ENCODE measurements around the gene ZNF697. TPM values are rescaled to one million over a fixed set of nuclear protein-coding genes. Genes with fewer than 3 reads are reported as not detected.
"Not testable (repeated sequence)": the region's sequence is repeated elsewhere in the genome, so short reads cannot be mapped to it uniquely, and the experiment has no call there.

The ZNF697 gene
- 18.8 TPM for total RNA-seq (ENCODE audit: insufficient read depth, low replicate concordance)

GRCh38 chr1:119647734-119648619, at the start of gene ZNF697:
TSS of gene ZNF697 (minus strand) at chr1:119648266. CDS start at chr1:119626100, 22,166 bp downstream.
- DNase-seq (ENCODE audit: low spot score) = peak; percentile 98

- DNase-seq (ENCODE audit: low spot score) = peak; percentile 31
Measured at GRCh38 chr1:119697598-119697997, 49.5 kb upstream of the ZNF697 start.

DNA sequence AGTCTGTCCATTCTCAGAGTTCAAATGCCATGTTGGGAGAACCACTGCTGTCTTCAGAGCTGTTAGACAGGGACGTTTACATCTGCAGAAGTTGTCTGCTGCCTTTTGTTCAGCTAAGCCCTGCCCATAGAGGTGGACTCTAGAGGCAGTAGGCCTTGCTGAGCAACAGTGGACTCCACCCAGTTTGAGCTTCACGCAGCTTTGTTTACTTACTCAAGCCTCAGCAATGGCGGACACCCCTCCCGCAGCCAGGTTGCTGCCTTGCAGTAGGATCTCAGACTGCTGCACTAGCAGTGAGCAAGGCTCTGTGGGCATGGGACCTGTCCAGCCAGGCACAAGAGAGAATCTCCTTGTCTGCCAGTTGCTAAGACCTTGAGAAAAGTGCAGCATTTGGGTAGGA, 48.8 kb upstream of the ZNF697 start:
- not testable (repeated sequence) for DNase-seq (ENCODE audit: low spot score)

GRCh38 chr1:119689511-119689910, 41.4 kb upstream of the ZNF697 start:
- DNase-seq (ENCODE audit: low spot score) = no peak

- DNase-seq (ENCODE audit: low spot score) = no peak
Measured at GRCh38 chr1:119688810-119689209, 40.7 kb upstream of the ZNF697 start.

- DNase-seq (ENCODE audit: low spot score) = no peak
Measured at GRCh38 chr1:119687434-119688079, 39.5 kb upstream of the ZNF697 start.

DNA sequence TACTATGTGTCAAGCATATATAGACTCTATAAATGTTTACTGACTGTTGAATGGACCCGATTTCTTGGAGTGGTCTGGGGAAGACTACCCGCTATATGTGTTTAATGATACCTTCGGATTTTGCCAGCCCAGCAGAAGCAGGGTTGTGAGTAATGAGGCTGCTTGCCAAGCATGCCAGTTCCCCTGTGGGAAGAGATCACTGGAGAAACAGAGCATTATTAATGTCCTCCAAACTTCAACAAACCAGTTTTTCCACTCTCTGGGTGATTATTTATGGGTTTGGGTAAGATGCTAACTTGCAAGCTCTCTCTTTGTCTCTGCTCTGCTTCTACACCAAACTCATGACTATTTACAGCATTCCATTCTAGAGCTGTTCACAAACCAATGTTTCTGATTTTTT, 38.6 kb upstream of the ZNF697 start:
- DNase-seq (ENCODE audit: low spot score) = peak; percentile 84

- DNase-seq (ENCODE audit: low spot score) = no peak
Measured at GRCh38 chr1:119683893-119684292, 35.8 kb upstream of the ZNF697 start.

DNA sequence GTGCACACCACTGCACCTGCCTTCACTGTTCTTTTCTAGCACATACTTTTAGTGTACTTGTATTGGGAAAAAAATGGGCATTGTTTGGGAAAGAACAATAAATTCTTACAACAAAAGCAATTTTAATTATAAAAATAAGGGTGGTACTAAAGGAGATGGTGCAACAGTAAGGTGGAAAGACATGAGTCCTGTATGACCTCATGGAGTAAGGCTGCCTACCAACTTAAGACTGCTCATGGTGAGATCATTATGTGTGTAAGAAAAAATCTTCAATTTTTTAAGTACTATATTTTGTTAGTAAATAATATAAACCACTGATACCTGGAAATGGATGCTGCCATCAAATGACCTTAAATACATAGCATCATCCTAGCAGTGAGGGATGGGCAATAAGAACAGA, 34.1 kb upstream of the ZNF697 start:
- DNase-seq (ENCODE audit: low spot score) = no peak

DNA sequence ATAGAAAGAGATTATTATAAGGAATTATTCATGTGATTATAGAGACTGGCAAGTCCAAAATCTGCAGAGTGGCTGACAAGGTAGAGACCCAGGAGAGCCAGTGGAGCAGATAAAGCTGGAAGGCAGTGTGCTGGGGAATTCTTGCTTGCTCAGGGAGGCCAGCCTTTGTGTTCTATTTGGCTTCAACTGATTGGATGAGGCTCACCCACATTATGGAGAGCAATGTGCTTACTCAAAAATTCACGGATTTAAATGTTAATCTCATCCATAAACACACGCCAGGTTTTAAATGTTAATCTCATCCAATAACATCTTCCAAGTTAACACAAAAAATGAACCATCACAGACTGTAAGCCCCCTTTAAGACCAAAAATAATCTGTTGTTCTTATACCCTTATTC, 33.5 kb upstream of the ZNF697 start:
- no peak for DNase-seq (ENCODE audit: low spot score)

- no peak for DNase-seq (ENCODE audit: low spot score)
Measured at GRCh38 chr1:119680723-119681122, 32.7 kb upstream of the ZNF697 start.

- DNase-seq (ENCODE audit: low spot score) = no peak
Measured at GRCh38 chr1:119680193-119680592, 32.1 kb upstream of the ZNF697 start.

DNA sequence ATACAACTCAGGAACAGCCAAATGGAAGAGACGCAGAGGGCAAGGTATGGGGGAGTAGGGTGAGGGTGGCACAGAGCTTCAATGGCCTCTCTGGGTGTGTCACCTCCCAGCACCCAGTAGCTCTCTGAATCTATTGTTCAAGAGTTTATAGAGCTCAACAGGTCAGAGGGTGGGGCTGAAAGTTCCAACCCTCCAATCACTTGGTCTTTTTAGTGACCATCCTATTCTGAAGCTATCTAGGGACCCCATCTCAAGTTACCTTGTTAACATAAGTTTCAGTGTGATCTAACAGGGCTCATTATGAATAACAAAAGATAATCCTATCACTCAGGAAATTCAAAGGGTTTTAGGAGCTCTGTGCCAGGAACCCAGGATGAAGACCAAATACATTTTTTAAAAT, 31.2 kb upstream of the ZNF697 start:
- no peak for DNase-seq (ENCODE audit: low spot score)

DNA sequence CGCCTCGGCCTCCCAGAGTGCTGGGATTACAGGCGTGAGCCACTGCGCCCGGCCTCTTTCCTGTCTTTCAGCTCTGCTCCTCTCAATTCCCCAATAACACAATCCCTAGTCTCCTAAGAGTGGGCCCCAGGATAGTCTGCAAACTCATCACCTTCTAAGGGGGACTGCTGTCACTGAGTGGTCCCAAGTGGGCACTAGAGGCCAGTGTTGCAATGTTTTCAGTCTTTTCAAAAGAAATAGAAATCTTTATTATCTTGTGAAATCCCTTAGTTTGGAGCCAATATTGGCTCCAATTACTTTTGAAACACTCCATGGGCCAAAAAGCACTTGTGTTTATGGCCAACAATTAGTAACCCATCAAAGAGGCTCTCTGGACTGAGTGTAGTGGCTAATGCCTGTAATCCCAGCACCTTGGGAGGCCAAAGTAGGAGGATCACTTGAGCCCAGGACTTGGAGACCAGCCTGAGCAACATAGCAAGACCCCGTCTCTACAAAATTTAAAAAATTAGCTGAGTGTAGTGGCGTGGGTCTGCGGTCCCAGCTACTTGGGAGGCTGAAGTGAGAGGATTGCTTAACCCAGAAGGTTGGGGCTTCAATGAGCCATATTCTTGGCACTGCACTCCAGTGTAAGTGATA, 28.6 kb upstream of the ZNF697 start:
- no peak for DNase-seq (ENCODE audit: low spot score)

GRCh38 chr1:119675349-119676345, 27.6 kb upstream of the ZNF697 start:
- DNase-seq (ENCODE audit: low spot score) = peak; percentile 91

GRCh38 chr1:119674835-119675289, 26.8 kb upstream of the ZNF697 start:
- DNase-seq (ENCODE audit: low spot score) = no peak

GRCh38 chr1:119674111-119674526, 26.1 kb upstream of the ZNF697 start:
- DNase-seq (ENCODE audit: low spot score) = peak; percentile 45

DNA sequence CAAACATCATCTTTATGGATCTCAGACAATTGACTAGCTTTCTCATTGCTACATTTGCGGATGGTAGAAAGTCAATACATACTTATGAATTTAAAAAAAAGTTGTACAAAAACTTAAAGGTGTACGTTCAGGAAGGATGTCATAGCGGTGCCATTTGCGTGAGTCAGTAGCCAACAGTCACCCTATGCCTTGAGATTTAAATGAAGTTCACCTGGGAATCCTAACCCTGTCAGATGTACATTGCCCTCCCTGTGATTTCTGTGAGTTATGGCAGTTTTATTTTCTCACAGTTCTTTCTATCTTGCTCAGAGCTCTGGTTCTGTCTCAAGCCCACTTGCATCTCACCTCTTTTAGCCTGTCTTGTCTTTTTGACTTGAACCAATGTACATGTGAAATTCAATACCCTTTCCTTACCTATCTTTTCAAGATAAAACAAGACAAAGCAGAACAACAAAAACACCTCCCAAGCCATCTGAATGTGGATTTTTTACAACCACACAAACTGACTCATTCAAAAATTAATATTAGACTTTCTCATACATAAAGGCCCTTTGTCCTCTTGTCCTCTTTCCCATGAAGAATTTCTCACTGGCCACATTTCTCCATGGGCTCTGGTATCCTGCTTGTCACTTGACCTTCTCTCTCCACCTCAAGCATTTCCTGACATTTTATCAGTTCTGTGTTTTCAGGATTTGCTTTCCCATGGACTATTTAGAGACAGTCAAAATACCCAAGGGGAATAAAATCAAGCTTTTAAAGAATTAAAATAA, 25.3 kb upstream of the ZNF697 start:
- DNase-seq (ENCODE audit: low spot score) = no peak

DNA sequence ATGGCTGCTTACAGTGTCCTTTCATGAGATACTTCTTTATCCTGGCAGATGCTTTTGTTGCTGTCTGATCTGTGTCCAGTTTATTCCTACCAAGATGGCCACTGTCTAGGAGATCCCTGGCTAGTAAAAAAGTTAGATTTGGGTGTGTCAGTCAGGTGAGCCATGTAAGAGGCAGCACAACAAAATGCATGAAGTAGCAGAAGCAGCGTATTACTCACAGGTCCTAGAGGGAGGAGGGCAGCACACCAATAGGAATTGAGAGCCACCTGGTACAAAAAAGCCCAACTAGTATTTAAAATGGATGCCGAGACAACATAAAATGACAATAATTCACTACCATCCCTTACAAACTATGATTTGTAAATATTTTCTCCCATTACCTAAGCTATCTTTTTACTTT, 22.8 kb upstream of the ZNF697 start:
- DNase-seq (ENCODE audit: low spot score) = no peak

DNA sequence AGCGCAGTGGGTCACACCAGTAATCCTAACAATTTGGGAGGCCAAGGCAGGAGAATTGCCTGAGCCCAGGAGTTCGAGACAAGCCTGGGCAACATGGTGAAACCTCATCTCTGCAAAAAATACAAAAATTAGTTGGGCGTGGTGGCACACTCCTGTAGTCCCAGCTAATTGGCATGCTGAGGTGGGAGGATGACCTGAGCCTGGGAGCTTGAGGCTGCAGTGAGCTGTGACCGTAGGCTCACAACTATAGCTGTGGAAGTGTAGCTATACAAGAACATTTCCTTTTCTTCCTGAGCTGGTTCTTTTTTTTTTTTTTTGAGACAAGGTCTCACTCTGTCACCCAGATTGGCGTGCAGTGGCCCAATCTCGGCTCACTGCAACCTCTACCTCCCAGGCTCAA, 19.1 kb upstream of the ZNF697 start:
- no peak for DNase-seq (ENCODE audit: low spot score)
